PC-9 (cell line): ENCODE data around the gene PLK2.

Experiments
- EZH2 ChIP-seq: fragments of 200-600 bp; sonication (generic); IDR thresholded peaks from 2 replicates; pipeline ENCODE4 v1.8.0; 2017; ENCODE audit warnings: antibody characterized with exemption, low read depth
- TF ChIP-seq, protein P1 (sequence below): fragments of 200-600 bp; sonication (generic); conservative IDR thresholded peaks from 2 replicates; pipeline ENCODE4 v1.6.1; 2017; ENCODE audit warnings: mixed run types, antibody characterized with exemption, mild to moderate bottlenecking, moderate library complexity

DNA sequence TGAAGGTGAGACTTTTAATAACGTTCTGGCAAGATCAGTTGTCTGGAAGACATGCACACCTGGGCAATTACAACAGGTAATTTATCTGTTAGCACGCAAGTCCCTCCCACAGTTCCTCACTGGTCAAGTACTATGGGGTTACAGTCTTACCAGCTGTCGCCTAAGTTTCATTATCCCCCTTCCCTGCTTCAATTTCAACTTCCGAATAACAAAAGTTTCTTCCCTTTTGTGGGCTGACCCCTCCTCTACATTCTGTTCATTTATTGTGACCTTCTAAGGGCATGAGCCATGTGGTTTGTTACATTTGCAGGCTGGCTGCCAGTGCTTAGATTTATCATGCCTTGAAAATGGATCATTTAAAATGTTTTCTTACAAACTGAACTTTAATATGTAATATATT lies 47.8 kb upstream of the PLK2 start:
- TF ChIP-seq, protein P1, sequence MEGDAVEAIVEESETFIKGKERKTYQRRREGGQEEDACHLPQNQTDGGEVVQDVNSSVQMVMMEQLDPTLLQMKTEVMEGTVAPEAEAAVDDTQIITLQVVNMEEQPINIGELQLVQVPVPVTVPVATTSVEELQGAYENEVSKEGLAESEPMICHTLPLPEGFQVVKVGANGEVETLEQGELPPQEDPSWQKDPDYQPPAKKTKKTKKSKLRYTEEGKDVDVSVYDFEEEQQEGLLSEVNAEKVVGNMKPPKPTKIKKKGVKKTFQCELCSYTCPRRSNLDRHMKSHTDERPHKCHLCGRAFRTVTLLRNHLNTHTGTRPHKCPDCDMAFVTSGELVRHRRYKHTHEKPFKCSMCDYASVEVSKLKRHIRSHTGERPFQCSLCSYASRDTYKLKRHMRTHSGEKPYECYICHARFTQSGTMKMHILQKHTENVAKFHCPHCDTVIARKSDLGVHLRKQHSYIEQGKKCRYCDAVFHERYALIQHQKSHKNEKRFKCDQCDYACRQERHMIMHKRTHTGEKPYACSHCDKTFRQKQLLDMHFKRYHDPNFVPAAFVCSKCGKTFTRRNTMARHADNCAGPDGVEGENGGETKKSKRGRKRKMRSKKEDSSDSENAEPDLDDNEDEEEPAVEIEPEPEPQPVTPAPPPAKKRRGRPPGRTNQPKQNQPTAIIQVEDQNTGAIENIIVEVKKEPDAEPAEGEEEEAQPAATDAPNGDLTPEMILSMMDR = no peak
- TF ChIP-seq EZH2 = no peak
